Tongue (tissue), 2 donors: ENCODE measurements around the gene HNF1B. TPM values are rescaled to one million over a fixed set of nuclear protein-coding genes. Genes with fewer than 3 reads are reported as not detected.
A peak's percentile ranks its signal among the peaks of the same experiment; 100 is the strongest.

Experiments used
- DNase-seq: peaks from one replicate; pipeline ENCODE4 v3.0.0-alpha.2; 2015
- total RNA-seq: library from RNA; depleted of rRNA; stranded (reverse); fragments of >200 nt; gene quantifications from one replicate; pipeline ENCODE4 v1.2.3, GENCODE V29; 2014

Gene HNF1B
- total RNA-seq, 1 donor from 2014 or later: not detected

DNA sequence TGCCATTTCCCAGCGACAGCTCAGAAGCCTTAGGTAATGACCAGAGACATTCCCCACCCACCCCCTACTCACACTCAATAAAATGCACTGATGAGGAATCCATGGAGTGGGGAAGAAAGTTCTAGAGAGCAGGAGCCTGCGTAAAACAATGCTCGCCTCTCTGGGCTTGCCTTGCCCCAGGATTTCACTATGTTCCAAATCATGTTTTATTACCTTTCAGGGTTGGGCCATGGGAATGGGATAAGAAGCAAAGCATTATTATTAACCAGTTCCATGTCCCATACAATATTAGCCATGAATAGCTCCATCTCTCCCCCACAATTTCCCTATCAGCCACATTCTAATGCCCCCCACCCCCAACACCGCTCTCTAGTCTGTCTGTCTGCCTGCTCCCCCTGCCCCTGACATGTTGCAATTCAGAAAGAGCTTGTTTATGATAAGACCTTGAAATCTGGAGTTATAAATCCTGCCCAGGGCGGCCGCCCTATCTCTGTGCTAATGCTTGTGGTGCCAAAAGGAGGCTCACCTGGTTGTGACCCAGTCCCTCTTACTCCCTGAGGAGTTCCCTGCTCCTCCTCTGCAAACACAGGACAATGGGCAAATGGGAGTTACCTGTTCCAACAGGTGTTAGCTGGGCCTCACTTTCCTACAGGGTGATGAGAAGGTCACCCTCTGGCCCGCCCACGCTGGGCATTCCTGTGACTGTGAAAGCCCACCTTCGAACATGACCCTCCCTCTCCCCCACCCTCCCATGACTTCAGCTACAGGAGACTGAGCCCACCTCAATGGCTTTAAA, 73.6 kb downstream of the HNF1B start:
- DNase-seq: no peak

DNA sequence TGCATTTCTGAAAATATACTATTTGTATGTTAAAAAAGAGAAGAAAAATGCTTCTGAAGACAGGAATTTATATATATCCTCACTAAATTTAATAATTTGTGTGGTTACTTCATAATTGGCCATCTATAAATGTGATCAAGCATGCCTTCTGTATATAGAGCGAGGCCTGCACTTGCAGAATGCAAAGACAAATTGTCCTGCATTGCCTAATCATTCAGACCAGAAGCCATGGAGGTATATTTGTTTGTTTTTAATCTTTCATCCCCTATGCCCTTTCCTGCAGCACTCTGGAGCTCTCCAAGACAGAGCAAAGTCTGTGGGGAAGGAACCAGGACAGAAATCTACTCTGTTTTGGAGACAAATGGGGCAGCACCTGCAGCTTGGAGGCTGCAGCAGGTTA, 77.8 kb downstream of the HNF1B start:
- DNase-seq: no peak

DNA sequence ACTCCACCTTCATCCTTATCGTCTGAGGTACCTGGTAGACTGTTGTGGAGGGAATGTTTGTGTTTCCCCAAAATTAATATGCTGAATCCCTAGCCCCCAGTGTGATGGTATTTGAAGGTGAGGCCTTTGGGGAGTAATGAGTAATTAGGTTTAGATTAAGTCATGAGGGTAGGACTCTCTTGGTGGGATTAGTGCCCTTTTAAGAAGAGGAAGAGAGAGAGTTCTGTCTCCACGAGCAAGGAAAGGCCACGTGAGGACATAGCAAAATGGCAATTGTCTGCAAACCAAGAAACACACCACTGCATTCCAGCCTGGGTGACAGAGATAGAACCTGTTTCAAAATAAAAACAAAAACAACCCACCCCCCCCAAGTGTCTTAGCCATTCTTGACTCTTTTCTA, 80.6 kb downstream of the HNF1B start:
- no peak for DNase-seq

DNA sequence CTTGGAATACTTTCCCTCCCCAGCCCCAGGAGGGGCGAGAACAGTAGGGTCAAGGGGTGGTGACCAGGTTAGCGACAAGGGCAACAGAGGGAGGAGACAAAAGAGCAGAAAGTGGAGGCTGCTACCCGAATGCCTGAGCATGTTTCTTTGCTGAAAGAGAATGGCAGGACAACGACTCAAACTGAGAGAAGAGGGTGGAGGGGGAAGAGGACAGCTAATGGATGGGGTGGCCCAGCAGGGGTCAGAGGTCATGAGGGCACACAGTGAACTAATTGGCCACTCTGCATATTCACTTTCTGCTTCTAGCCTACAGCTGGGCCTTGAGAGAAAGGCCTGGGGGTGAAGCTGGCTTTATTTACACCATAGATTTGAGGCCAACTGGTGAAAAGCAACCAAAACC, 82.5 kb downstream of the HNF1B start:
- no peak for DNase-seq

GRCh38 chr17:37661400-37662014, 83.4 kb downstream of the HNF1B start:
- DNase-seq: no peak

DNA sequence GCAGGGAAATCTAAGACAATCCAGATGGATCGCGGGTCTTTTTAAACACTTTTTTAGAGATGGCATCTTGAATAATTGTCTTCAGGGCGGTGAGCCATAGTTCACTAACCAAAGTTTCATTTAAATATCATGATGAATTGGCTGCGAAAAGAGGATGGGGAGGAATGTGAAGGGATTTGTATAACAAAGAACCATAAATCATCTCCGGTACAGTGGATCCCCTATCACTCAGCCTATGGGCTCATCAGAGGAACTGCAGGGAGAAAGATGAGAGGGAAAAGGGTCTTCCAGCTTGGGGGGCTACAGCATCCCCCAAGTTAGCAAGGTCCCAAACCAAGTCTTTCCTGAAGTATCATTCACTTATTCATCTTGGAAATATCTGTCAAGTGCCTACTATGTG, 84.9 kb downstream of the HNF1B start:
- DNase-seq: no peak

- DNase-seq: no peak
These were observed 87.7 kb downstream of the HNF1B start for GRCh38 chr17:37657202-37657601.

- DNase-seq: no peak
These were observed 93.0 kb downstream of the HNF1B start for GRCh38 chr17:37651849-37652248.

GRCh38 chr17:37650419-37651003, 94.3 kb downstream of the HNF1B start:
- DNase-seq: peak; percentile 21

DNA sequence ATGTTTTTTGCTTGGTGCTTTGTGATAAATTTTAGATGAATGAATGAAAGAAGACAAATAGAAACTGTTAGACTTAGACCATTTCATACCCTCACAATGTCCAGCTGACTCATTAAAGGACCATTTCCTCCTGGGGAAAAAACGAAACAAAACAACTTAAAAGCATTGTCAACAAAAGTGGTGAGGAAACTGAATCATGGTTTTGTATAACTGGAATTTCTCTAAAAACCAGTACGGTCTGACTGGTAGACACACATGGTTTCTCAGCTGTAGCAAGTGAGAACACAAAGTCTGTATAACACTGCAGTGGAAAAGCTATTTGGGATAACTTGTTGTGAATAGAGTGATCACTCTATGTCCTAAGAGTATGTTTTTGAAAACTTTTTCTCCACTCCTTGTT, 96.3 kb downstream of the HNF1B start:
- no peak for DNase-seq

DNA sequence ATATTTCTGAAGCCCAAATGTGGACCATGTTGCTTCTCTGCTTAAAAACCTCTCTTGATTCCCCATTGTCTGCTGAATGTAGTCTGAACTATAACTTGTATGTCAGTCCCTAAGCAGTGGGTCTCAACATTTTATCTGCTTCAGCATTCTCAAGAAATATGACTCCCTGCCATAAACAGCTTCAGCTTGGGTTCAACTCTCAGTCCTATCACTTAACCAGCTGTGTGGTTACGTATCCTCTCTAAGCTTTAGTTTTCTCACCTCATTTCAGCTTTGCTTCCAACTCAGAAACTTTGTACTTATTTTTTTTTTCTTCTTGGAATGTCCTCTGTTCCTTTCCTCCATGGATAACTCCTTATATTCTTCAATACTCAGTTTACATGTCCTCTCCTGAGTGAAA, 97.0 kb downstream of the HNF1B start:
- DNase-seq: no peak

DNA sequence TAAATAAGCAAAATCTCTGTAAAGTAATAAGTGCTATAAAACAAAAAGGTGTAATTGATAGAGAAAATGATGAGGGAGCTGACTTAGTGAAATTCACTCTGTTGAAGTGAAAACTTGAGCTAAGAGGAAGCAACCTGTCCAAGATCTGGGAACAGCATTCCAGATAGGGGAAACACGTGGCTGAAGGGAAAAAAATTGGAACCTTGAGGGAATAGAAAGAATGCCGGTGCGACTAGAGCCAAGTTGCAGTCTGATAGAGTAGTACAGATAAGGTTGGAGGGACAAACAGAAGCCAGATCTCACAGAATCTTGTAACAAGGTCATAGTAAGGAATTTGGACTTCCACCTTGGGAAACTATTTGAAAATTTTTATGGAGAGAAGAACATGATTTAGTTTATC, 101.0 kb downstream of the HNF1B start:
- DNase-seq: peak; percentile 7

DNA sequence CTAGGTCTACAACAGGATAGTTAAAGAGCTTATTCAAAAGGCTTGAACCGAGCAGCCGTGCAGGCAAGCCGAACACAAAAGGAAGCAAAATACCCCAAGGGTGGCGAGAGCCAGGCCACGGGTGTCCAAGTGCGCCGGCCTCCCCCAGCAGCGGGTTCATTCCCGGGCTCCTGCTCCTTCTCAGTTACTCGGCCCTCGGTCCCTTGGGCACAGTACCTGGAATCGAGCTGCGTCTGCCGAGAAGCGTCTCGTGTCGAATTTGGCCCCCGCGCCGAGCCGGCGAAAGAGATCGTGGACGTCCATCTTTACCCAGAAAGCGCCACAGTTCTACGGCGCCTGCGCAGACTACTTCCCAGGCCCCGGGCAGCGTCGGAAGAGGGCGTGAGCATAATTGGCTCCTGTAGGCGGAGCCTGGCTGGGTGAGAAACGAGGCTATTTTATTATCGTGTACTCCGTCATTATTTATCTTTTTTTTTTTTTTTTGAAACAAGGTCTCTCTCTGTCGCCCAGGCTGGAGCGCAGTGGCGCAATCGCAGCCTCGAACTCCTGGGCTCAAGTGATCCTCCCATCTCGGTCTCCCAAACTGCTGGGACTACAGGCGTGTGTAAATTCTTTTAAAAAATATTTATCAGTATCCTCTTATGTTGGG, 101.6 kb downstream of the HNF1B start, which contains the start of gene DDX52:
Gene DDX52, minus strand, starts transcription at position 329 of the 649 bp plus-strand sequence. Its CDS starts 26 bp downstream, at position 303.
- DNase-seq: peak; percentile 97

- no peak for DNase-seq
These were observed 102.2 kb downstream of the HNF1B start for GRCh38 chr17:37642681-37643080.

DNA sequence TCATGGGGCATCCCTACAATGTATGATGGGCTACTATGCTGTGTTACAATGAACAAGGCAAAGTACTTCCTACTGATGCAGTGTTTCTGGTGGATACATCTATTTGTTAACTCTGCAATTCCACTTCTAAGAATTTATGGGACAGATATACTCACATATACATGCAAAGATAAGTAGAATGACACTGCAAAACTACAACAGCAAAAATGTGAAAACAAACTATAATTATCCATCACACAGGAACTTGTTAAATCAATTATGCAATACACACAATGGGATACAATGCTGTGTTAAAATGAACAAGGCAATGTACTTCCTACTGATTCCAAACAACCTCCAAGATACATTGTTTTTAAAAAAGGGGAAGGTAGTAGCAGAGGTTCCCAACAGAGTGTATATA, 104.8 kb downstream of the HNF1B start:
- no peak for DNase-seq

DNA sequence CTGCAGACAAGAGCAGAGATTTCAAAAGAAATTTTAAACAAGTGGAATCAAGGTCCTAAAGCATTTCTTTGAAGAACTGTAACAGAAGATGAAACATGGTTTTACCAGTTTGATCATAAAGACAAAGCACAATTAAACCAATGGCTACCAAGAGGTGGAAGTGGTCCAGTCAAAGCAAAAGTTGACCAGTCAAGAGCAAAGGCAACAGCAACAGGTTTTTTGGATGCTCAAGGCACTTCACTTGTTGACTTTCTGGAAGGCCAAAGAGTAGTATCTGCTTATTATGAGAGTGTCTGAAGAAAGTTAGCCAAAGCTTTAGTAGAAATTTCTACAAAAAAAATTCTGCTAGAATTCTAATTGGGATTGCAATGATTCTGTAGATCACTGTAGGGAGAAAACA, 106.9 kb downstream of the HNF1B start:
- no peak for DNase-seq

Other genes starting within 250 kb of the HNF1B start
- 21.4 TPM for gene SYNRG, start 135.6 kb downstream of the HNF1B start, total RNA-seq
- gene DDX52, start 101.6 kb downstream of the HNF1B start, total RNA-seq: 23.8 TPM
- gene TBC1D3K, start 179.4 kb upstream of the HNF1B start, total RNA-seq: not detected
- 3.0 TPM for gene TBC1D3L, start 244.0 kb upstream of the HNF1B start, total RNA-seq